ENCODE results near the gene MTA1. TPM values are rescaled to one million over a fixed set of nuclear protein-coding genes. Genes with fewer than 3 reads are reported as not detected.

MTA1 gene
- total RNA-seq, 1 experiment from 2014 or later, result 238 TPM

DNA sequence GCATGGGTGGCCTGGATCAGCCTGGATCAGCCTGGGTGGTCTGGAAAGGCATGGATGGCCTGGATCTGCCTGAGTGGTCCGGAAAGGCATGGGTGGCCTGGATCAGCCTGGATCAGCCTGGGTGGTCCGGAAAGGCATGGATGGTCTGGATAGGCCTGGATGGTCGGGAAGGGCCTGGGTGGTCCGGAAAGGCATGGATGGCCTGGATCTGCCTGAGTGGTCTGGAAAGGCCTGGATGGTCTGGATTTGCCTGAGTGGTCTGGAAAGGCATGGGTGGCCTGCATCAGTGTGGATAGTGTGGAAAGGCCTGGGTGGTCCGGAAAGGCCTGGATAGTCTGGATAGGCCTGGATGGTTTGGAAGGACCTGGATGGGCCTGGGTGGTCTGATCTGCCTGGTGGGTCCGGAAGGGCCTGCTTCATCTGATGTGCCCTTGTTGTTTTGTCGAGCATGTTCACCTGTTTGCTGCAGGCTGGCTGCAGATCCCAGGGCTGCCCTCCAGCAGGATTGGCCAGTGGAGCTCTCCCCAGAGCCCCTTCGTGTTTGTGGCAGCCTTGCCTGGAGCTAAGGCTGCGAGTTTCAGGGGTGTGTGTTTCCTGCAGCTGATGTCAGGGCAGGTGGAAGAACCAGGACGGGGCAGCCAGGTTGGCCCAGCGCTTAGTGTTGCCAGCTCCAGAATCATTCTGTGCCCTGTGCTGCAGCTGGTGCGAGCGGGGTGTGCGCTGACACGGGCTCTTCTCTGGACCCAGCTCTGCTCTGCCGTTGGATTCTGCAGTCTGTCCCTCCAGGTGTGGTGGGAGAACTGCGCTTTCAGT is 40.5 kb upstream of the MTA1 start:
- Histone ChIP-seq H3K36me3 (ENCODE audit: insufficient read depth, low read length, poor library complexity, severe bottlenecking) (no peaks in the 10 kb centered on the region), H3K27me3 (replicated peaks; ENCODE audit: insufficient read depth, low read depth, low read length, poor library complexity) (no peaks in the 10 kb centered on the region), H3K27ac (ENCODE audit: low read depth, low read length, poor library complexity, severe bottlenecking) (no peak overlapping the region), H3K9me3 (ENCODE audit: low read depth, low read length, poor library complexity, severe bottlenecking) (no peaks in the 10 kb centered on the region), H3K4me1 (ENCODE audit: insufficient read depth, low read length, poor library complexity, severe bottlenecking) (no peaks in the 10 kb centered on the region), H3K4me3 (ENCODE audit: low read depth, low read length, poor library complexity, severe bottlenecking) (no peak overlapping the region)
- intact Hi-C loops (cut with micrococcal nuclease; ENCODE audit: unreplicated experiment), result no loop called here
- no peak for DNase-seq (ENCODE audit: low spot score)
- no TSS peak for BruUV-seq (replicated peaks)
- ChIA-PET POLR2A (ENCODE audit: low non-redundant PET) (no interaction called here), CTCF (no interaction called here)
- TF ChIP-seq EZH2 (IDR thresholded peaks at IDR 0.05; ENCODE audit: borderline replicate concordance, low read depth, low read length, poor library complexity, severe bottlenecking), result no peak
- TF ChIP-seq, protein P1, sequence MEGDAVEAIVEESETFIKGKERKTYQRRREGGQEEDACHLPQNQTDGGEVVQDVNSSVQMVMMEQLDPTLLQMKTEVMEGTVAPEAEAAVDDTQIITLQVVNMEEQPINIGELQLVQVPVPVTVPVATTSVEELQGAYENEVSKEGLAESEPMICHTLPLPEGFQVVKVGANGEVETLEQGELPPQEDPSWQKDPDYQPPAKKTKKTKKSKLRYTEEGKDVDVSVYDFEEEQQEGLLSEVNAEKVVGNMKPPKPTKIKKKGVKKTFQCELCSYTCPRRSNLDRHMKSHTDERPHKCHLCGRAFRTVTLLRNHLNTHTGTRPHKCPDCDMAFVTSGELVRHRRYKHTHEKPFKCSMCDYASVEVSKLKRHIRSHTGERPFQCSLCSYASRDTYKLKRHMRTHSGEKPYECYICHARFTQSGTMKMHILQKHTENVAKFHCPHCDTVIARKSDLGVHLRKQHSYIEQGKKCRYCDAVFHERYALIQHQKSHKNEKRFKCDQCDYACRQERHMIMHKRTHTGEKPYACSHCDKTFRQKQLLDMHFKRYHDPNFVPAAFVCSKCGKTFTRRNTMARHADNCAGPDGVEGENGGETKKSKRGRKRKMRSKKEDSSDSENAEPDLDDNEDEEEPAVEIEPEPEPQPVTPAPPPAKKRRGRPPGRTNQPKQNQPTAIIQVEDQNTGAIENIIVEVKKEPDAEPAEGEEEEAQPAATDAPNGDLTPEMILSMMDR (conservative IDR thresholded peaks at IDR 0.05; ENCODE audit: low read depth, low read length), result no peak

DNA sequence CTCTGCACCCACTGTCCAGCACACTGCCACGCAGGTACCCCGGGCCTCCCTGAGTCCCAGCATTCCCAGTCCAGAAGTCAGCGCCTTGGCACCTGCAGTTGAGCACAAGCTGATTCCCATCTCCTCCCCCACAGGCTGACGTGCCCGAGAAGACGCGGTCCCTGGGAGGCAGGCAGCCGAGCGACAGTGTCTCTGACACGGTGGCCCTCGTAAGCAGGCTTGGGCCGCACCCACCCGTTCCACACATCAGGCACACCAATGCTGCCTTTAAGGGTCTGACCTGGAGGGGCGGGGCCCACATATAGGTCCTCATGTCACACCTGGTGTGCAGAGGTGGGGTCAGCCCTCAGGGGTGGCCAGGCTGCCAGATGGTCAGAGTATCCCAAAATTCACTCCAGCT is 39.7 kb upstream of the MTA1 start:
- H3K36me3 ChIP-seq (ENCODE audit: insufficient read depth, low read length, poor library complexity, severe bottlenecking), result no peaks in the 10 kb centered on the region
- no peak overlapping the region for H3K27ac ChIP-seq (ENCODE audit: low read depth, low read length, poor library complexity, severe bottlenecking)
- TF ChIP-seq, protein P1 (conservative IDR thresholded peaks at IDR 0.05; ENCODE audit: low read depth, low read length), result no peak
- no peak for TF ChIP-seq EZH2 (IDR thresholded peaks at IDR 0.05; ENCODE audit: borderline replicate concordance, low read depth, low read length, poor library complexity, severe bottlenecking)
- H3K4me3 ChIP-seq (ENCODE audit: low read depth, low read length, poor library complexity, severe bottlenecking), result no peak overlapping the region
- POLR2A ChIA-PET (ENCODE audit: low non-redundant PET), result no interaction called here
- no peaks in the 10 kb centered on the region for H3K9me3 ChIP-seq (ENCODE audit: low read depth, low read length, poor library complexity, severe bottlenecking)
- DNase-seq (ENCODE audit: low spot score), result no peak
- CTCF ChIA-PET, result no interaction called here
- intact Hi-C loops (cut with micrococcal nuclease; ENCODE audit: unreplicated experiment), result no loop called here
- no peaks in the 10 kb centered on the region for H3K27me3 ChIP-seq (replicated peaks; ENCODE audit: insufficient read depth, low read depth, low read length, poor library complexity)
- no peaks in the 10 kb centered on the region for H3K4me1 ChIP-seq (ENCODE audit: insufficient read depth, low read length, poor library complexity, severe bottlenecking)
- BruUV-seq (replicated peaks), result no TSS peak

DNA sequence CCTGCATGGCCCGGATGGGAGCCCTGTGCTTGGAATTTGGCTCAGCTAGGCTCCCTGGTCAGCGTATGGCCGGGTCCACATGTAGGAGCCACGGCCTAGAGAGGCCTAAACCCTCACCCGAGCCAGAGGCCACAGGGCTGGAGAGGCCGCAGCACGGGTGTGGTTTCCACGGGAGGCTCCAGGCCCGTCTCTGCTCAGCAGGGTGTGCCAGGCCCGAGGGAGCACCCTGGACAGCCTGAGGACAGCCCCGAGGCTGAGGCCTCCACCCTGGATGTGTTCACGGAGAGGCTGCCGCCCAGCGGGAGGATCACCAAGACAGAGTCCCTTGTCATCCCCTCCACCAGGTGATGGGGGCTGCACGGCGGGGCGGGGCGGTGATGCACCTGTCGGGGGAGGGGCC is 38.9 kb upstream of the MTA1 start:
- DNase-seq (ENCODE audit: low spot score), result no peak
- no peak overlapping the region for H3K4me3 ChIP-seq (ENCODE audit: low read depth, low read length, poor library complexity, severe bottlenecking)
- no peaks in the 10 kb centered on the region for H3K36me3 ChIP-seq (ENCODE audit: insufficient read depth, low read length, poor library complexity, severe bottlenecking)
- no peaks in the 10 kb centered on the region for H3K9me3 ChIP-seq (ENCODE audit: low read depth, low read length, poor library complexity, severe bottlenecking)
- TF ChIP-seq, protein P1 (conservative IDR thresholded peaks at IDR 0.05; ENCODE audit: low read depth, low read length), result no peak
- TF ChIP-seq EZH2 (IDR thresholded peaks at IDR 0.05; ENCODE audit: borderline replicate concordance, low read depth, low read length, poor library complexity, severe bottlenecking), result no peak
- BruUV-seq (replicated peaks), result no TSS peak
- ChIA-PET POLR2A (ENCODE audit: low non-redundant PET) (no interaction called here), CTCF (no interaction called here)
- intact Hi-C loops (cut with micrococcal nuclease; ENCODE audit: unreplicated experiment), result no loop called here
- H3K27me3 ChIP-seq (replicated peaks; ENCODE audit: insufficient read depth, low read depth, low read length, poor library complexity), result no peaks in the 10 kb centered on the region
- no peaks in the 10 kb centered on the region for H3K4me1 ChIP-seq (ENCODE audit: insufficient read depth, low read length, poor library complexity, severe bottlenecking)
- no peak overlapping the region for H3K27ac ChIP-seq (ENCODE audit: low read depth, low read length, poor library complexity, severe bottlenecking)
